ENCODE measurements around the gene NHSL1. TPM values are rescaled to one million over a fixed set of nuclear protein-coding genes. Genes with fewer than 3 reads are reported as not detected.

Gene NHSL1
- total and polyA plus RNA-seq, 9 donors, result 0.84 to 7.1 (median 2.6) TPM

DNA sequence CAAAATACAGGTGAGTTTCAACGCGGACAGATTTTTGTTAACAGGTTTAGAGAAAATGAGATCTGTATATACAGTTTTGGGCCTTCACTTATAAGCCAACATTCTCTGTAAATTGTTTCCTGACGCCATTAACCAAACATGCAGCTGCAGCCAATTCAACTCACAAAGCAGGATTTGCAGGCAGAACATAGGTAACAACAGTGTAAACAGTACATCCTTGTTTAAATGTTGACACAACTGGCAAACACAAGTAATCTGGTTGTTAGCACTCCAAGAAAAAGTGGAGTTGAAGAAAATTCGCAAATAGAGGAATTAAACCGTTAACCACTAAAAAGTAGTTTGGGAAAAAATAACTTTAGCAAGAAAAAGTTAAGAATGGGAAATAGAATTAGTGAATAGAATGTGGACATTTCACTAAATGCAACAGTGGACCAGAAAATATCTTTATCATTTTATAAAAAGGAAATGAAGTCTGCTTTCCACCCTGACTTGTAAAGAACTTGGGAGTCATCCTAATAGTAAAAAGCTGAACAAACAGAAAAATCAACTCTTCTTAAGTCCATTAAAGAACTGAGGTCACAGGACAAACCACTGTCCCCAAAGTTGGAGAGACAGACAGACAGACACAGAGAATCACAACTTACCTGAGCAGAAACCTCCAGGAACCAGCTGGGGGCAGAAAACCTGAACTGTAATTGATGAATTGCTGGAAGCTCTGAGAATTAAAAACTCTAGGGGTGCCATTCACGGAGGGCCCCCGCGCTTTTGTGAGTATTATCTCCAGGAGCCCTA lies 111.5 kb downstream of the NHSL1 start:
- Histone ChIP-seq H3K4me1 (ENCODE audit: insufficient read depth) (no peaks in the 10 kb centered on the region), H3K4me3 (no peak overlapping the region), H3K9me3 (no peaks in the 10 kb centered on the region), H3K27me3 (no peaks in the 10 kb centered on the region), H3K36me3 (no peaks in the 10 kb centered on the region), H3K27ac (no peak overlapping the region)
- intact Hi-C loops (cut with DNase I), result no loop called here
- 88 to 91% (median 90%) methylated on average over 8 of the region's 8 CpGs for WGBS, 3 donors
- TF ChIP-seq, protein P1, sequence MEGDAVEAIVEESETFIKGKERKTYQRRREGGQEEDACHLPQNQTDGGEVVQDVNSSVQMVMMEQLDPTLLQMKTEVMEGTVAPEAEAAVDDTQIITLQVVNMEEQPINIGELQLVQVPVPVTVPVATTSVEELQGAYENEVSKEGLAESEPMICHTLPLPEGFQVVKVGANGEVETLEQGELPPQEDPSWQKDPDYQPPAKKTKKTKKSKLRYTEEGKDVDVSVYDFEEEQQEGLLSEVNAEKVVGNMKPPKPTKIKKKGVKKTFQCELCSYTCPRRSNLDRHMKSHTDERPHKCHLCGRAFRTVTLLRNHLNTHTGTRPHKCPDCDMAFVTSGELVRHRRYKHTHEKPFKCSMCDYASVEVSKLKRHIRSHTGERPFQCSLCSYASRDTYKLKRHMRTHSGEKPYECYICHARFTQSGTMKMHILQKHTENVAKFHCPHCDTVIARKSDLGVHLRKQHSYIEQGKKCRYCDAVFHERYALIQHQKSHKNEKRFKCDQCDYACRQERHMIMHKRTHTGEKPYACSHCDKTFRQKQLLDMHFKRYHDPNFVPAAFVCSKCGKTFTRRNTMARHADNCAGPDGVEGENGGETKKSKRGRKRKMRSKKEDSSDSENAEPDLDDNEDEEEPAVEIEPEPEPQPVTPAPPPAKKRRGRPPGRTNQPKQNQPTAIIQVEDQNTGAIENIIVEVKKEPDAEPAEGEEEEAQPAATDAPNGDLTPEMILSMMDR (IDR thresholded peaks at IDR 0.05), result no peak
- no peak for TF ChIP-seq EP300 (IDR thresholded peaks at IDR 0.05)
- TF ChIP-seq POLR2A (IDR thresholded peaks at IDR 0.05), result no peak
- no peak for DNase-seq

DNA sequence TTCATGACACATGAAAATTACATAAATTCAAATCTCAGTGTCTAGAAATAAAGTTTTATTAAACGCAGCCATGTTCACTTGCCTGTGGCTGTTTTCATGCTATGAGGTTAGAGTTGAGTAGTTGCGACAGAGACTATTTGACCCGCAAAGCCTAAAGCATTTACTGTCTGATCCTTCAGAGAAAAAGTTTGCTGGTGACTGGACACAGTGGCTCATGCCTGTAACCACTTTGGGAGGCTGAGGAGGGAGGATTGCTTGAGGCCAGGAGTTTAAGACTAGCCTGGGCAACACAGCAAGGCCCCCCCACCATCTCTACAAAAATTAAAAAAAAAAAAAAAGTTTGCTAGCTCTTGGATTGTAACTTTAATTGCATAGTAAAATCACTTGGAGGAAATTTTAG lies 112.4 kb downstream of the NHSL1 start:
- WGBS, 3 donors, result 87 to 93% (median 92%) methylated on average over 3 of the region's 3 CpGs
- intact Hi-C loops (cut with DNase I), result no loop called here
- Histone ChIP-seq H3K36me3 (no peaks in the 10 kb centered on the region), H3K27me3 (no peaks in the 10 kb centered on the region), H3K4me3 (no peak overlapping the region), H3K4me1 (ENCODE audit: insufficient read depth) (no peaks in the 10 kb centered on the region), H3K9me3 (no peaks in the 10 kb centered on the region), H3K27ac (no peak overlapping the region)
- TF ChIP-seq, protein P1 (IDR thresholded peaks at IDR 0.05), result no peak
- TF ChIP-seq POLR2A (IDR thresholded peaks at IDR 0.05) (no peak), EP300 (IDR thresholded peaks at IDR 0.05) (no peak)
- DNase-seq, result no peak

GRCh38 chr6:138383776-138384175 lies 115.5 kb downstream of the NHSL1 start:
- Histone ChIP-seq H3K4me1 (ENCODE audit: insufficient read depth) (no peaks in the 10 kb centered on the region), H3K9me3 (no peaks in the 10 kb centered on the region), H3K27me3 (no peaks in the 10 kb centered on the region), H3K27ac (no peak overlapping the region), H3K36me3 (no peaks in the 10 kb centered on the region), H3K4me3 (no peak overlapping the region)
- WGBS, 3 donors, result 73% methylated on average over 3 of the region's 3 CpGs
- TF ChIP-seq POLR2A (IDR thresholded peaks at IDR 0.05) (no peak), EP300 (IDR thresholded peaks at IDR 0.05) (no peak)
- TF ChIP-seq, protein P1 (IDR thresholded peaks at IDR 0.05), result no peak
- DNase-seq, result no peak
- intact Hi-C loops (cut with DNase I), result no loop called here

DNA sequence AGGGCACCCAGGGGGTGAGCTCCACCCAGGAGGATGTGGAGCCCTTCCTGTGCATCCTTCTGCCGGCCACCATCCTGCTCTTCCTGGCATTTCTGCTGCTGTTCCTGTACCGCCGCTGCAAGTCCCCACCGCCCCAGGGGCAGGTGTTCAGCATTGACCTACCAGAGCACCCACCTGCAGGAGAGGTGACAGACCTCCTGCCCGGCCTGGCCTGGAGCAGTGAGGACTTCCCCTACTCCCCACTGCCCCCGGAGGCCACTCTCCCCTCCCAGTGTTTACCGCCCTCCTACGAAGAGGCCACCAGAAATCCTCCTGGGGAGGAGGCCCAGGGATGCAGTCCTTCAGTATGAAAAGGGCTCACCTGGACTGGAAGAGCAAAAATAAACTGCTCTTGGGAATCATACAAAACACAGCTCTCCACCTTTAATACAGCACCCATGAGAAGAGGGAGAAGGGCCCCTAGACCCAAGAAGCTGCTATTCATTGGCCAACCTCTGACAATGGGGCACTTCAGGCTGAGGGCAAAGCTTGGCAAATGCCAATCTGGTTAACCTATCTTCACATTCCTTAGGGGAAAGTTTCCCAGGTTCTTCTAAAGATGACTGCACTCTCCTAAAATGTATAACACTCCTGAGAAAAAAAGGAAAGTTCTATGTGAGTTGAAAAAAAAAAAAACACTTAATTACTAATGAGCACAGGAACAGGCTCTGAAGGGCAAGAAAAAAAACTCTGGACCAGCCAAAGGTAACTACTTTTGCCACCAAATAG lies 116.6 kb downstream of the NHSL1 start:
- Histone ChIP-seq H3K9me3 (no peaks in the 10 kb centered on the region), H3K27ac (no peak overlapping the region), H3K4me1 (ENCODE audit: insufficient read depth) (no peaks in the 10 kb centered on the region), H3K4me3 (no peak overlapping the region), H3K27me3 (no peaks in the 10 kb centered on the region), H3K36me3 (no peaks in the 10 kb centered on the region)
- TF ChIP-seq, protein P1 (IDR thresholded peaks at IDR 0.05), result no peak
- TF ChIP-seq POLR2A (IDR thresholded peaks at IDR 0.05), result no peak
- TF ChIP-seq EP300 (IDR thresholded peaks at IDR 0.05), result no peak
- 67 to 80% (median 78%) methylated on average over 8 of the region's 8 CpGs for WGBS, 3 donors
- no peak for DNase-seq
- intact Hi-C loops (cut with DNase I), result no loop called here

Data from ovary (tissue), 9 donors.